HCT116 (cell line): ENCODE results near the gene RAPGEF3. TPM values are rescaled to one million over a fixed set of nuclear protein-coding genes. Genes with fewer than 3 reads are reported as not detected.
A peak's percentile ranks its signal among the peaks of the same experiment; 100 is the strongest.

Experiments used
- ATAC-seq: fragments of 200-7000 bp; cut with Tn5 transposase; 2 replicates; pipeline ENCODE4 v1.9.1; 2020; ENCODE audit warnings: mild to moderate bottlenecking, moderate library complexity
- BruUV-seq: library from RNA; stranded (reverse); fragments of 400-500 nt; replicated peaks from 2 replicates; lab custom pipeline; 2021; lab: Mats Ljungman, UMichigan
- CTCF ChIA-PET: fragments of 300-600 bp; sonication (Branson Sonifier 250); formaldehyde crosslinking; loops from one replicate; lab custom pipeline; 2021; ENCODE audit warnings: antibody characterized with exemption; lab: Charles Lee
- POLR2A ChIA-PET: fragments of 300-600, 350-600 bp; sonication (Branson Sonifier 250); formaldehyde crosslinking; loops from one replicate; lab custom pipeline; 2021; ENCODE audit warnings: antibody characterized with exemption; lab: Charles Lee
- RAD21 ChIA-PET, 2 experiments: fragments of 300-600 bp; sonication (Branson Sonifier 250); formaldehyde crosslinking; loops; one replicate each; lab custom pipeline; 2023; ENCODE audit warnings: low total read pairs in 2 of 2; ENCODE audit not compliant: uncharacterized antibody in 2 of 2, unreplicated experiment in 2 of 2, low non-redundant PET in 1 of 2; lab: Charles Lee
- DNase-seq: peaks from one replicate; pipeline ENCODE4 v3.0.0-alpha.2; 2010; ENCODE audit warnings: low read depth, low spot score
- H2AFZ ChIP-seq: fragments of 200-600 bp; shearing (Covaris generic), sonication (generic); 2 replicates; pipeline ENCODE4 v1.6.1; 2017; ENCODE audit warnings: low read depth, mixed run types, mixed read lengths, antibody characterized with exemption, low read length; ENCODE audit not compliant: poor library complexity, severe bottlenecking
- H3K27ac ChIP-seq: 2 replicates; pipeline ENCODE4 v1.5.1; 2012; ENCODE audit warnings: low read depth, low read length
- H3K27me3 ChIP-seq: fragments of 200-600 bp; sonication (generic); 2 replicates; pipeline ENCODE4 v1.6.1; 2016; ENCODE audit warnings: mixed run types, low read length, mixed read lengths; ENCODE audit not compliant: insufficient read depth
- H3K36me3 ChIP-seq, 2 experiments: fragments of 200-500 bp in 1 of 2; fragments of 200-600 bp in 1 of 2; sonication (Bioruptor generic) in 1 of 2; sonication (generic) in 1 of 2; 2 replicates each; pipeline versions ENCODE4 v1.5.1 to v1.6.1; 2014 to 2016; ENCODE audit warnings: low read length in 2 of 2, inconsistent platforms in 1 of 2, mixed read lengths in 1 of 2, mixed run types in 1 of 2; ENCODE audit not compliant: insufficient read depth in 2 of 2, control insufficient read depth in 1 of 2
- H3K4me1 ChIP-seq, 2 experiments: fragments of 200-600 bp in 1 of 2; sonication (generic) in 1 of 2; 2 replicates each; pipeline versions ENCODE4 v1.5.1 to v1.6.1; 2012 to 2017; ENCODE audit warnings: low read length in 2 of 2, inconsistent platforms in 1 of 2, mild to moderate bottlenecking in 1 of 2, mixed read lengths in 1 of 2, mixed run types in 1 of 2, moderate library complexity in 1 of 2; ENCODE audit not compliant: insufficient read depth in 2 of 2, control insufficient read depth in 1 of 2
- H3K4me2 ChIP-seq: fragments of 200-600 bp; sonication (generic); 2 replicates; pipeline ENCODE4 v1.6.1; 2017; ENCODE audit warnings: mixed run types, low read length, mixed read lengths
- H3K4me3 ChIP-seq, 2 experiments: fragments of 200-600 bp in 1 of 2; sonication (generic) in 1 of 2; replicated peaks in 1 of 2; 2 replicates each; pipeline ENCODE4 v1.5.1; 2011 to 2016; ENCODE audit warnings: low read length in 2 of 2, control low read depth in 1 of 2, low read depth in 1 of 2, mild to moderate bottlenecking in 1 of 2, mixed read lengths in 1 of 2, mixed run types in 1 of 2
- H3K79me2 ChIP-seq: fragments of 200-600 bp; sonication (generic); 2 replicates; pipeline ENCODE4 v1.6.1; 2017; ENCODE audit warnings: mild to moderate bottlenecking, mixed run types, low read length, moderate library complexity, mixed read lengths; ENCODE audit not compliant: insufficient read depth
- H3K9ac ChIP-seq: fragments of 200-600 bp; sonication (generic); 2 replicates; pipeline ENCODE4 v1.6.1; 2016; ENCODE audit warnings: low read length, mixed read lengths
- H3K9me2 ChIP-seq: fragments of 200-600 bp; sonication (generic), shearing (Covaris generic); 2 replicates; pipeline ENCODE4 v1.6.1; 2017; ENCODE audit warnings: mixed run types, mild to moderate bottlenecking, moderate library complexity; ENCODE audit not compliant: insufficient read depth
- H3K9me3 ChIP-seq, 2 experiments: fragments of 200-500 bp in 1 of 2; fragments of 200-600 bp in 1 of 2; sonication (Bioruptor generic) in 1 of 2; sonication (generic) in 1 of 2; 2 replicates each; pipeline ENCODE4 v1.6.1; 2014 to 2017; ENCODE audit warnings: low read length in 2 of 2, mixed read lengths in 2 of 2, inconsistent platforms in 1 of 2, low read depth in 1 of 2, mild to moderate bottlenecking in 1 of 2, mixed run types in 1 of 2, moderate library complexity in 1 of 2; ENCODE audit not compliant: control insufficient read depth in 1 of 2, insufficient read depth in 1 of 2
- H4K20me1 ChIP-seq: fragments of 200-600 bp; sonication (generic), shearing (Covaris generic); 2 replicates; pipeline ENCODE4 v1.6.1; 2017; ENCODE audit warnings: mixed run types, mild to moderate bottlenecking, moderate library complexity; ENCODE audit not compliant: insufficient read depth
- EZH2 ChIP-seq: fragments of 200-600 bp; sonication (generic); IDR thresholded peaks from 2 replicates; pipeline ENCODE4 v1.6.1; 2017; ENCODE audit warnings: antibody characterized with exemption, mixed run types
- JUND ChIP-seq: IDR thresholded peaks from 2 replicates; pipeline ENCODE4 v1.6.1; 2012
- RAD21 ChIP-seq: IDR thresholded peaks from 2 replicates; pipeline ENCODE4 v1.6.1; 2012; ENCODE audit warnings: low read depth, mild to moderate bottlenecking
- YY1 ChIP-seq: IDR thresholded peaks from 2 replicates; pipeline ENCODE4 v1.6.1; 2011; ENCODE audit warnings: low read length, low read depth, moderate library complexity, mild to moderate bottlenecking; ENCODE audit not compliant: insufficient replicate concordance; ENCODE audit errors: extremely low read depth
- intact Hi-C: fragments of 100-400 bp; cut with micrococcal nuclease; formaldehyde crosslinking; loops from 2 replicates; pipeline ENCODE4 v1.10.0; 2022
- total RNA-seq: library from RNA; stranded (reverse); gene quantifications from one replicate; pipeline ENCODE4 v1.2.1, GENCODE V29; 2021; ENCODE audit not compliant: unreplicated experiment
- TF ChIP-seq, protein P1 (sequence below): IDR thresholded peaks from 2 replicates; pipeline ENCODE4 v1.6.1; 2011; ENCODE audit warnings: mild to moderate bottlenecking, low read length, moderate library complexity; ENCODE audit not compliant: insufficient replicate concordance; ENCODE audit errors: extremely low read depth
- TF ChIP-seq, protein P2 (sequence below): IDR thresholded peaks from 2 replicates; pipeline ENCODE4 v1.6.1; 2012
- TF ChIP-seq, protein P3 (sequence below), 3 experiments: fragments of 200-600 bp in 1 of 3; sonication (generic) in 1 of 3; IDR thresholded peaks in 2 of 3; conservative IDR thresholded peaks in 1 of 3; 2 replicates each; pipeline ENCODE4 v1.5.1; 2012 to 2017; ENCODE audit warnings: low read depth in 2 of 3, low read length in 2 of 3, antibody characterized with exemption in 1 of 3, borderline replicate concordance in 1 of 3, control low read depth in 1 of 3, mild to moderate bottlenecking in 1 of 3, mixed read lengths in 1 of 3, mixed run types in 1 of 3, moderate library complexity in 1 of 3; ENCODE audit not compliant: insufficient read depth in 1 of 3

Gene RAPGEF3
- total RNA-seq, 1 experiment from 2014 or later, result 1.8 TPM

DNA sequence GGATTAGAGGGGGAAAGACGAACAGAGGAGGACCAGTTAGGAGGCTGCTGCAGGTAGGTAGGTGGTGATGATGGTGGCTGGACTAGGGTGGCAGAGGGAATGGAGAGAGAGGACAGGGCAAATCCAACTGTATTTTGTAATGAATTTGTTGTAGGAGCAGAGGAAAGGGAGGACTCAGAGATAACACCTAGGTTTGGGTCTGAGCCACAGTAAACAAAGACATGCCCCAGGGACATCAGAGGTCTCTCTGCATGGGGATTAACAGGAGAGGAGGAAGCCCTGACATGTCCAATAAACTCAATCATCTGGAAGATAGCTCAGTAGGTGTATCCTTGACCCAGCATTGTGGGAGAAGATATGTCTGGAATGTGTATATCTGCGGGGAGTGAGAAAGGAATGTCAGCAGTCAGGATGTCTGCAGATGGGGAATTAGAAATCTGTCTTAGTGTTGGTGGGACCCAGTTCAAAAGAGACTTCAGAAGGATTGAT lies 9.7 kb upstream of the RAPGEF3 start:
- H3K9me3 ChIP-seq, result no peaks in the 10 kb centered on the region
- ChIA-PET RAD21 (interaction anchor here (2.8 to 4.4 kb wide), 2 partner anchors 25 to 26 kb away, joined by 29 to 61 read pairs; no protein-coding TSS in a partner anchor), POLR2A (no interaction called here), CTCF (interaction anchor here (0.7 to 6.4 kb wide), 8 partner anchors 9 to 736 kb away, joined by 3 to 197 read pairs (median 18); no protein-coding TSS in a partner anchor)
- intact Hi-C loops, result no loop called here
- no peak overlapping the region for H2AFZ ChIP-seq
- H3K36me3 ChIP-seq, result no peaks in the 10 kb centered on the region
- H3K4me3 ChIP-seq, result no peak overlapping the region
- DNase-seq (no peak), ATAC-seq (peak; percentile 25; the same call in 1 of the 2 replicates)
- peak overlapping the region; percentile 60 for H3K4me2 ChIP-seq
- H3K79me2 ChIP-seq, result no peaks in the 10 kb centered on the region
- peaks cover 12 to 27% of the 10 kb centered on the region in 2 experiments for H3K4me1 ChIP-seq
- H3K27ac ChIP-seq, result no peak overlapping the region
- H3K27me3 ChIP-seq, result no peaks in the 10 kb centered on the region
- no peaks in the 10 kb centered on the region for H3K9me2 ChIP-seq
- no peaks in the 10 kb centered on the region for H4K20me1 ChIP-seq
- no peak overlapping the region for H3K9ac ChIP-seq
- TF ChIP-seq, protein P1, sequence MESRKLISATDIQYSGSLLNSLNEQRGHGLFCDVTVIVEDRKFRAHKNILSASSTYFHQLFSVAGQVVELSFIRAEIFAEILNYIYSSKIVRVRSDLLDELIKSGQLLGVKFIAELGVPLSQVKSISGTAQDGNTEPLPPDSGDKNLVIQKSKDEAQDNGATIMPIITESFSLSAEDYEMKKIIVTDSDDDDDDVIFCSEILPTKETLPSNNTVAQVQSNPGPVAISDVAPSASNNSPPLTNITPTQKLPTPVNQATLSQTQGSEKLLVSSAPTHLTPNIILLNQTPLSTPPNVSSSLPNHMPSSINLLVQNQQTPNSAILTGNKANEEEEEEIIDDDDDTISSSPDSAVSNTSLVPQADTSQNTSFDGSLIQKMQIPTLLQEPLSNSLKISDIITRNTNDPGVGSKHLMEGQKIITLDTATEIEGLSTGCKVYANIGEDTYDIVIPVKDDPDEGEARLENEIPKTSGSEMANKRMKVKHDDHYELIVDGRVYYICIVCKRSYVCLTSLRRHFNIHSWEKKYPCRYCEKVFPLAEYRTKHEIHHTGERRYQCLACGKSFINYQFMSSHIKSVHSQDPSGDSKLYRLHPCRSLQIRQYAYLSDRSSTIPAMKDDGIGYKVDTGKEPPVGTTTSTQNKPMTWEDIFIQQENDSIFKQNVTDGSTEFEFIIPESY, result no peak
- BruUV-seq, result no TSS peak

DNA sequence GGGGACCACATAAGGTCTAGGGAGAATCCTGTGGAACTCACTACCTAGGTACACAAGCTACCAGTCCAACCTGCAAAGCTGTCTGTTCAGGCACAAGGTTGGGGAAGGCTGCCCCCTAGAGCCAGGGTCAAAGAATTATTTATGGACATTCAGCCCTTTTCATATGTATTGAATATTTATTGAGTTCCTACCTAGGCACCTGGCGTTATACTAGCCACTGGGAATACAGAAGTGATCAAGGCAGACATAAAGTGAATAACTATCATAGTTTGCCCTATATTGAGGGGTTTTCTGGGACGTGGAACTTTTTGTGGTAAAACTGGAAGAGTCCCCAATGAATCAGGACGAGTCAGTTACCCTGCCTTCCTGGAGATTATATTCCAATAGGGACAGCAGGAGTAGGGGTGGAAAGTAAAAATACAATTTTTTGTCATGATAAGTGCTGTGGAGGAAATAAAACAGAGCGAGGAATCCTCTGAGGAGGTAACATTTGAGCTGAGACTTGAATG lies 8.6 kb upstream of the RAPGEF3 start:
- H4K20me1 ChIP-seq, result no peaks in the 10 kb centered on the region
- RAD21 ChIA-PET, result interaction anchor here (0.7 to 4.4 kb wide), 5 partner anchors 24 to 71 kb away, joined by 3 to 61 read pairs (median 7); no protein-coding TSS in a partner anchor
- no peaks in the 10 kb centered on the region for H3K36me3 ChIP-seq
- no peaks in the 10 kb centered on the region for H3K9me3 ChIP-seq
- no TSS peak for BruUV-seq
- H3K27ac ChIP-seq, result no peak overlapping the region
- no peak overlapping the region for H3K4me2 ChIP-seq
- intact Hi-C loops, result loop anchor here (1.0 kb wide), 2 partner anchors 23 to 52 kb away; no protein-coding TSS in a partner anchor
- H3K27me3 ChIP-seq, result no peaks in the 10 kb centered on the region
- no peak overlapping the region for H3K9ac ChIP-seq
- H3K9me2 ChIP-seq, result no peaks in the 10 kb centered on the region
- H3K79me2 ChIP-seq, result no peaks in the 10 kb centered on the region
- POLR2A ChIA-PET, result interaction anchor here (1.0 to 2.1 kb wide), 4 partner anchors 14 to 31 kb away, joined by 3 to 7 read pairs (median 4); no protein-coding TSS in a partner anchor
- TF ChIP-seq, protein P2, sequence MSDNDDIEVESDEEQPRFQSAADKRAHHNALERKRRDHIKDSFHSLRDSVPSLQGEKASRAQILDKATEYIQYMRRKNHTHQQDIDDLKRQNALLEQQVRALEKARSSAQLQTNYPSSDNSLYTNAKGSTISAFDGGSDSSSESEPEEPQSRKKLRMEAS, result no peak
- TF ChIP-seq JUND (no peak), YY1 (no peak), EZH2 (no peak), RAD21 (peak; percentile 90)
- TF ChIP-seq, protein P3, sequence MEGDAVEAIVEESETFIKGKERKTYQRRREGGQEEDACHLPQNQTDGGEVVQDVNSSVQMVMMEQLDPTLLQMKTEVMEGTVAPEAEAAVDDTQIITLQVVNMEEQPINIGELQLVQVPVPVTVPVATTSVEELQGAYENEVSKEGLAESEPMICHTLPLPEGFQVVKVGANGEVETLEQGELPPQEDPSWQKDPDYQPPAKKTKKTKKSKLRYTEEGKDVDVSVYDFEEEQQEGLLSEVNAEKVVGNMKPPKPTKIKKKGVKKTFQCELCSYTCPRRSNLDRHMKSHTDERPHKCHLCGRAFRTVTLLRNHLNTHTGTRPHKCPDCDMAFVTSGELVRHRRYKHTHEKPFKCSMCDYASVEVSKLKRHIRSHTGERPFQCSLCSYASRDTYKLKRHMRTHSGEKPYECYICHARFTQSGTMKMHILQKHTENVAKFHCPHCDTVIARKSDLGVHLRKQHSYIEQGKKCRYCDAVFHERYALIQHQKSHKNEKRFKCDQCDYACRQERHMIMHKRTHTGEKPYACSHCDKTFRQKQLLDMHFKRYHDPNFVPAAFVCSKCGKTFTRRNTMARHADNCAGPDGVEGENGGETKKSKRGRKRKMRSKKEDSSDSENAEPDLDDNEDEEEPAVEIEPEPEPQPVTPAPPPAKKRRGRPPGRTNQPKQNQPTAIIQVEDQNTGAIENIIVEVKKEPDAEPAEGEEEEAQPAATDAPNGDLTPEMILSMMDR (IDR thresholded peaks at IDR 0.05 in 2 of 3, conservative IDR thresholded peaks at IDR 0.05 in 1 of 3; ENCODE audit: borderline replicate concordance in 1 of 3, insufficient read depth in 1 of 3, low read depth in 2 of 3, low read length in 2 of 3), result peak; percentile 71 to 90 (median 71)
- no peak overlapping the region for H3K4me3 ChIP-seq
- no peak overlapping the region for H2AFZ ChIP-seq
- CTCF ChIA-PET, result interaction anchor here (0.6 to 6.4 kb wide), 23 partner anchors 9 to 1053 kb away, joined by 3 to 197 read pairs (median 4); partner anchors contain the start of genes RAPGEF3 and RPAP3
- peak; percentile 83 for ATAC-seq
- peak; percentile 52 for DNase-seq
- H3K4me1 ChIP-seq, result peaks cover 12 to 24% of the 10 kb centered on the region in 2 experiments
